Activated T-cell treated with anti-CD3 and anti-CD28 coated beads for 24 hours (primary cell): Measurements from ENCODE around the gene SRR.
"Not testable (repeated sequence)": the region's sequence is repeated elsewhere in the genome, so short reads cannot be mapped to it uniquely, and the experiment has no call there.

Experiments used
- DNase-seq: peaks from one replicate; pipeline ENCODE4 v3.0.0-alpha.2; 2020; ENCODE audit warnings: low read depth

SRR gene

GRCh38 chr17:2303204-2304188 lies at the start of gene SRR, which contains the start of gene SMG6:
Gene SRR (plus strand): TSS chr17:2303950. CDS start chr17:2315561, 11,611 bp downstream.
Gene SMG6 (minus strand): TSS chr17:2303785. CDS start chr17:2303720, 65 bp downstream.
- peak; percentile 93 for DNase-seq

DNA sequence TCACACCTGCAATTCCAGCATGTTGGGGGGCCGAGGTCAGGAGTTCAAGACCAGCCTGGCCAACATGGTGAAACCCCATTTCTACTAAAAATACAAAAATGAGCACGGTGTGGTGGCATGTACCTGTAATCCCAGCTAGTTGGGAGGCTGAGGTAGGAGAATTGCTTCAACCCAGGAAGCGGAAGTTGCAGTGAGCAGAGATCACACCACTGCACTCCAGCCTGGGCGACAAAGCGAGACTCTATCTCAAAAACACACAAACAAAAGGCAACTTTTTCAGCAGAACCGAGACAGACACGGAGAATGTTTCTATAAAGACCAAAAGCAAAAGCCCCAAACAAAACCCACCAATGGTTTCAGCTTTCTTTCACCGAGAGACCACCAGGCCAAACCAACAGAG lies 44.9 kb upstream of the SRR start:
- not testable (repeated sequence) for DNase-seq

GRCh38 chr17:2259769-2260536 lies 43.8 kb upstream of the SRR start:
- DNase-seq = peak; percentile 71

DNA sequence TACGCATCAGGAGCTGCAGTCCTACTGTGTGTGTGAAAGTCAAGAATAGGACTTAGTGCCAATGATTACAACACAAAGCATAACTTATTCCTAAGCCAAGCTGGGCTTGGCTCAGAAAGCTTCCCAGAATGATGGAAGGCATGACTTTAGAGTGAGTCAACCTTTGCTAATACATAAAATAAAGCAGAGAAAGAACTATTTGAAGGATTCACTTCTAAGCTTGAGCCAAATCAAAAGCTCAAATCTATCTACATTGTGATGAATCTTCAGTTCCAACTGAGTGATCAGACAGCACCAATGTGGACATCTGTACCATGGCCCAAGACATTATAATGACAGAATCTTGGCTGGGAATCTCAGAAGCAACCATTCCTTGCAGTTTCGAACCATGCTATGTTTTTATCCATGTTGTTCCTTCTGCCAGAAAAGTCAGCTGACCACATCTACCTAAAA lies 41.6 kb upstream of the SRR start:
- DNase-seq = no peak

DNA sequence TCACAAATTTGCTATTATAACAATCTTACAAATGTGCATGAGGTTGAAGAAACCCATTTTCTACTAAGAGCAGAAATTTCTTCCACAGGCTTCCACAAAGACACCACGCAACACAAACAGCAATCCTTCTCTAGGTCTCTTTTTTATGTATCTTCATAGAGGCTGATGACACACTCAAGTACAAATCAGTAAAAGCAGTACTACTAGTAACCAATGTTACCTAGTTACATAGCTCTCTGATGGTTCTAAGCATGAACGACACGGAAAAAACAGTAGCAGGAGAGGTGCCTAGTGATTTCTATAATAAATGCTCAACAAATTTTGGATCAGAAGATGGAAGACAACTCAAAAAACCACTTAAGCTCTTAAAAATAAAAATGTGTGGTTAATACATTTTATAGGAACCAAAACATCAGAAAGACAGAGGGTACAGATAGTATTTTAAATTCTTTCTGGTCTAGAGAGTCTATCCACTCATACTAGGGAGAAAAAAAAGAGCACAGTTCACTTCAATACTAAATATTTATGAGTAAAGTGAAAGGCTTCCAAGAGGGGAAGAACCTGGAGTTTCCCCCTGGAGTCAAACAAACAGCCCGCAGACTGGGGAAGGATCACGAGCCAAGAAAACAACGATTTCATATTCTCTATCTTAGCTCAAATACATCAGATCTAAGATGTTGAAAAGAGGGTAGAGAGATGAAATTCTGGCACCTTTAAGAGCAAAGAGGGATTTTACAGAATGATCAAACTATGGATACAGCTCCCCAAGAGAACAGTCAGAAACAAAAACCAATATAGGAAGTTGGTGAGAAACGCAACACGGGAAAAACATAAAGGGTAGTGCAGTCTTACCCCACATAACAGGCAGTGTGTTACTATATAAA lies 40.3 kb upstream of the SRR start:
- DNase-seq = no peak

- DNase-seq = no peak
These were observed 39.5 kb upstream of the SRR start for GRCh38 chr17:2264067-2264860.

DNA sequence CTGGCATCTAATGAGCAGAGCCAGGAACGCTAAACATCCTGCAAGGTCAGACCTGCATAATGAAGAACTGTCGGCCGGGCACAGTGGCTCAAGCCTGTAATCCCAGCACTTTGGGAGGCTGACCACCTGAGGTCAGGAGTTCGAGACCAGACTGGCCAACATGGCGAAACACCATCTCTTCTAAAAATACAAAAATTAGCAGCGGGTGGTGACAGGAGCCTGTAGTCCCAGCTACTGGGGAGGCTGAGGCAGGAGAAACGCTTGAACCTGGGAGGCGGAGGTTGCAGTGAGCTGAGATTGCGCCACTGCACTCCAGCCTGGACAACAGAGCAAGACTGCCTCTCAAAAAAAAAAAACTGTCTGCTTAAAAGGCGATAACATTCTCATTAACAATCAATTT lies 38.6 kb upstream of the SRR start:
- DNase-seq = not testable (repeated sequence)

GRCh38 chr17:2266045-2266864 lies 37.5 kb upstream of the SRR start:
- peak; percentile 84 for DNase-seq

DNA sequence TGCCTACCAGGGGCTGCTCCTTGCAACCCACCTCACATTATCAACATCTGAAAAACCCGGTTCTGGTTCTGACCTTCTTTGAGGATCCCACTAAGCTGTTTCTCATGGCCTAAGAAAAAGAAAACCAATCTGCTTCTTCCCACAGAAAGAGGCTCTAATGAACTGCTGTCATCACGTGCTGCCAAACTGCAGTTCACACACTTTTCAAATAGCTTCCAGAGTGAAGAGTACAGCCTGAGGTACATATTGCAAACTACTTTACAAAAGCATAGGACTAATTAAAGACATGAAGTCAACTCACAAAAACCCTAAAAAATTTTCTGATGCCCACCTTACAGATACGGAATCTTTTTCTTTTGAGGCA lies 36.9 kb upstream of the SRR start:
- DNase-seq = no peak

GRCh38 chr17:2267354-2267753 lies 36.4 kb upstream of the SRR start:
- no peak for DNase-seq

GRCh38 chr17:2271985-2272702 lies 31.6 kb upstream of the SRR start:
- no peak for DNase-seq

GRCh38 chr17:2274414-2274813 lies 29.3 kb upstream of the SRR start:
- DNase-seq = no peak

DNA sequence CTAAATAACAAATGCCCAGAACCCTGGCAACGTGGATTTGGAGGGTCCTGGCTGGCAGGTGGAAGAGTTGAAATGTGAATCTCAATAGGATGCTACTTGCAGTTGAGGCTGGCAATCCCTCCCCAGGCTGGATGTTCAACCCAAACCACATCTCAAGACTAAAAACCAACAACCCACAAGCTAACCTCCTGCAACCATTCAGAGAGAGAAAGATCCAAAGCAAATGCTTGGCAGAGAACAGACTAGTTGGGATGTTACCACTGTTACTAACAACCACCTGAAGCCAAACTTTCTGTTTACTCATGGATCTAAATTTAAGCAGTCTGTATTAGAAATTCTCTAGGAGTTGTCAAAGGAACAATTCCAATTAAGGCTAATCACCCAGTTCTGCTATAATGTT lies 28.0 kb upstream of the SRR start:
- DNase-seq = no peak

GRCh38 chr17:2277429-2278170 lies 26.1 kb upstream of the SRR start:
- DNase-seq = no peak

- DNase-seq = no peak
These were observed 24.0 kb upstream of the SRR start for GRCh38 chr17:2279707-2280106.

DNA sequence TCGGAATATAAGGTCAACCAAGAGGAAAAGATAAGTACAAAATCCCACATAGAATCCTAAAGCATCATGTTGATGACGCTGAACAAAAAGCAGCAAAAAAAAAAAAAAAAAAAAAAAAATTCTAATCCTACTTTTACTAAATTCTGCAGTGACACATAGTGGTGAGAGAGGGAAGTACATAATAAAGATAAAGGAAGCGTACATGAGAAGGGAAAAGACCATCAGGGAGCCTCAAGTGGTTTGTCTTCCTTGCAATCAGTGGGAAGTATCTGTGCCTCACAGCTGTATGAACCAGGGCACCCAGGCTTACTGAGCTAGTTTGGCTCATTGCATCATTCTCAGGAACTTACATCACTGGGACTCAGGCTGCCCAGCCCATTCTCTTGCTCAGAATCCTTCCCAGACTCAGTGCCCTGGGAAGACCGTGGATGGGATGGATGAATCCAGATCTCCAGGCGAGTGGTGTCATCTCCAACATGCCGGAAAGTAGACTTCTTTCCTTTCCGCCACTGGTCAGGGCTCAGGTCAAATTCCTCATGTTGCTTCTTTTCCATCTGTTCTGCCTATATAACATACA lies 21.4 kb upstream of the SRR start:
- DNase-seq = no peak

- no peak for DNase-seq
These were observed 20.4 kb upstream of the SRR start for GRCh38 chr17:2283302-2283701.

- no peak for DNase-seq
These were observed 13.8 kb upstream of the SRR start for GRCh38 chr17:2289878-2290478.
